Psoas muscle (tissue), 8 donors: ENCODE results near the gene ACYP2. TPM values are rescaled to one million over a fixed set of nuclear protein-coding genes. Genes with fewer than 3 reads are reported as not detected.

Source experiments
- ATAC-seq, 4 donors: fragments of 200-7000 bp; cut with Tn5 transposase; one replicate each; pipeline ENCODE4 v1.9.1; 2020; ENCODE audit warnings: moderate library complexity in 3 of 4, mild to moderate bottlenecking in 2 of 4
- DNase-seq, 2 donors: peaks; one replicate each; pipeline ENCODE4 v3.0.0-alpha.2; 2020
- H3K27ac ChIP-seq: fragments of 200-600 bp; one replicate; pipeline ENCODE4 v1.8.0; 2022
- H3K27me3 ChIP-seq, 3 donors: fragments of 200-600 bp in 1 of 3; one replicate each; pipeline versions ENCODE4 v1.6.1 to v1.8.0; 2013 to 2022; ENCODE audit warnings: low read length in 2 of 3, mild to moderate bottlenecking in 2 of 3, moderate library complexity in 1 of 3; ENCODE audit not compliant: insufficient read depth in 3 of 3
- H3K36me3 ChIP-seq, 2 donors: fragments of 200-600 bp in 1 of 2; one replicate each; pipeline versions ENCODE4 v1.6.1 to v1.8.0; 2013 to 2022; ENCODE audit warnings: low read depth in 1 of 2, mild to moderate bottlenecking in 1 of 2, moderate library complexity in 1 of 2; ENCODE audit not compliant: insufficient read depth in 1 of 2
- H3K4me1 ChIP-seq: fragments of 200-600 bp; one replicate; pipeline ENCODE4 v1.8.0; 2022
- H3K4me3 ChIP-seq: fragments of 200-600 bp; one replicate; pipeline ENCODE4 v1.8.0; 2022; ENCODE audit warnings: mild to moderate bottlenecking
- H3K9me3 ChIP-seq: fragments of 200-600 bp; one replicate; pipeline ENCODE4 v1.8.0; 2022
- CTCF ChIP-seq: fragments of 200-600 bp; IDR thresholded peaks from one replicate; pipeline ENCODE4 v1.8.0; 2022; ENCODE audit warnings: antibody characterized with exemption
- WGBS, 3 donors: extraction: QIAGEN DNeasy Blood & Tissue Kit; methylation state at CpG; one replicate each; pipeline versions ENCODE4 v1.1.6 to v1.1.7; 2013; 5-methylcytosine and 5-hydroxymethylcytosine counted together
- intact Hi-C, 2 donors: fragments of 100-400 bp; cut with DNase I; formaldehyde crosslinking; loops; one replicate each; pipeline versions ENCODE4 v1.11.0 to v1.14.2; 2022
- polyA plus RNA-seq, 3 donors: library from polyadenylated mRNA; stranded (reverse); fragments of 200-250 nt; gene quantifications; one replicate each; pipeline ENCODE4 v1.2.3, GENCODE V29; 2013
- total RNA-seq, 4 donors: library from RNA; stranded (reverse); fragmentation: NEBNext Ultra II Directional in 2 of 4; extraction: Animal tissue kit (Norgen Biotek cat#: 25700) in 2 of 4; gene quantifications; one replicate each; pipeline versions ENCODE4 v1.2.1 to v1.2.4, GENCODE V29; 2021 to 2023
- donor health status: healthy with polysubstance abuse.
- donor health status: DM: no; HTN: no; CAD: no; lungs with moderate emphysema.
- donor health status: Bipolar disorder and iron deficiency.
- donor health status: healthy.
- donor health status: DM: yes; HTN: yes; CAD: no.
- donor health status: DM: no; HTN: no; CAD: no.
- donor health status: DM: no; HTN: no; CAD: no.
- donor health status: DM: yes; HTN: yes; CAD: no.

Gene ACYP2
- total and polyA plus RNA-seq, 7 donors, result 73.5 to 231 (median 108) TPM

GRCh38 chr2:54074606-54075341, 40.6 kb upstream of the ACYP2 start:
- no peak for TF ChIP-seq CTCF
- Histone ChIP-seq H3K27ac (no peak overlapping the region), H3K4me1 (peaks cover 10% of the 10 kb centered on the region), H3K27me3 (no peaks in the 10 kb centered on the region), H3K4me3 (no peak overlapping the region), H3K36me3 (no peaks in the 10 kb centered on the region), H3K9me3 (no peaks in the 10 kb centered on the region)
- WGBS, 3 donors, result 75 to 89% (median 79%) methylated on average over 9 of the region's 9 CpGs
- intact Hi-C loops, result no loop called here
- no peak for ATAC-seq
- no peak for DNase-seq

GRCh38 chr2:54076586-54076985, 38.8 kb upstream of the ACYP2 start:
- no peak overlapping the region for H3K4me3 ChIP-seq
- no peaks in the 10 kb centered on the region for H3K9me3 ChIP-seq
- intact Hi-C loops, result no loop called here
- H3K27me3 ChIP-seq, result no peaks in the 10 kb centered on the region
- no peak for TF ChIP-seq CTCF
- no peak for DNase-seq
- no peak overlapping the region for H3K27ac ChIP-seq
- ATAC-seq, result no peak
- 92 to 98% (median 93%) methylated on average over 1 of the region's 1 CpG for WGBS, 3 donors
- peaks cover 10% of the 10 kb centered on the region for H3K4me1 ChIP-seq
- no peaks in the 10 kb centered on the region for H3K36me3 ChIP-seq

GRCh38 chr2:54077088-54077900, 38.1 kb upstream of the ACYP2 start:
- WGBS, 3 donors, result 94 to 98% (median 95%) methylated on average over 2 of the region's 2 CpGs
- DNase-seq (no peak), ATAC-seq (no peak)
- peaks cover 10% of the 10 kb centered on the region for H3K4me1 ChIP-seq
- no peak for TF ChIP-seq CTCF
- H3K9me3 ChIP-seq, result no peaks in the 10 kb centered on the region
- no peak overlapping the region for H3K27ac ChIP-seq
- H3K4me3 ChIP-seq, result no peak overlapping the region
- H3K36me3 ChIP-seq, result no peaks in the 10 kb centered on the region
- intact Hi-C loops, result no loop called here
- H3K27me3 ChIP-seq, result no peaks in the 10 kb centered on the region

- intact Hi-C loops, result no loop called here
Observed at GRCh38 chr2:54079331-54079730, 36.1 kb upstream of the ACYP2 start.

More at GRCh38 chr2:54079331-54079730, 36.1 kb upstream of the ACYP2 start:
- H3K36me3 ChIP-seq, result no peaks in the 10 kb centered on the region
- H3K4me1 ChIP-seq, result peaks cover 10% of the 10 kb centered on the region
- no peak overlapping the region for H3K27ac ChIP-seq
- 58 to 62% (median 62%) methylated on average over 2 of the region's 2 CpGs for WGBS, 3 donors
- H3K27me3 ChIP-seq, result no peaks in the 10 kb centered on the region
- H3K9me3 ChIP-seq, result no peaks in the 10 kb centered on the region
- no peak for TF ChIP-seq CTCF
- no peak for ATAC-seq
- no peak overlapping the region for H3K4me3 ChIP-seq
- DNase-seq, result no peak
